NCI-H2227 (cell line): Measurements from ENCODE around the gene LDLRAD4.
A peak's percentile ranks its signal among the peaks of the same experiment; 100 is the strongest.

ENCODE experiments used
- DNase-seq: peaks from one replicate; lab custom pipeline; 2025; ENCODE audit not compliant: unreplicated experiment; lab: John Stamatoyannopoulos, UW

The LDLRAD4 gene

GRCh38 chr18:13366962-13367892, 148.7 kb downstream of the LDLRAD4 start:
- no peak for DNase-seq

- no peak for DNase-seq
Measured at GRCh38 chr18:13368080-13368813, 149.7 kb downstream of the LDLRAD4 start.

GRCh38 chr18:13369353-13369752, 150.8 kb downstream of the LDLRAD4 start:
- no peak for DNase-seq

- peak; percentile 26 for DNase-seq
Measured at GRCh38 chr18:13369756-13370510, 151.4 kb downstream of the LDLRAD4 start.

- DNase-seq: no peak
Measured at GRCh38 chr18:13370995-13371625, 152.6 kb downstream of the LDLRAD4 start.

- DNase-seq: no peak
Measured at GRCh38 chr18:13371689-13372418, 153.3 kb downstream of the LDLRAD4 start.

GRCh38 chr18:13372531-13372951, 154.0 kb downstream of the LDLRAD4 start:
- DNase-seq: no peak

GRCh38 chr18:13374096-13374467, 155.5 kb downstream of the LDLRAD4 start:
- DNase-seq: no peak

GRCh38 chr18:13374468-13375301, 156.1 kb downstream of the LDLRAD4 start:
- peak; percentile 75 for DNase-seq

- DNase-seq: peak; percentile 69
Measured at GRCh38 chr18:13375302-13376255, 157.0 kb downstream of the LDLRAD4 start.

- DNase-seq: no peak
Measured at GRCh38 chr18:13376298-13376840, 157.8 kb downstream of the LDLRAD4 start.

GRCh38 chr18:13376841-13377351, 158.3 kb downstream of the LDLRAD4 start:
- no peak for DNase-seq

GRCh38 chr18:13377496-13377895, 158.9 kb downstream of the LDLRAD4 start:
- peak; percentile 12 for DNase-seq

GRCh38 chr18:13378150-13378549, 159.6 kb downstream of the LDLRAD4 start:
- DNase-seq: no peak

- DNase-seq: peak; percentile 20
Measured at GRCh38 chr18:13379062-13379865, 160.7 kb downstream of the LDLRAD4 start.

GRCh38 chr18:13379930-13380690, 161.6 kb downstream of the LDLRAD4 start:
- DNase-seq: peak; percentile 25
